CD14-positive monocyte (primary cell): ENCODE results near the gene TMEM259. TPM values are rescaled to one million over a fixed set of nuclear protein-coding genes. Genes with fewer than 3 reads are reported as not detected.

Experiments used
- DNase-seq, 3 donors: peaks; one replicate each; pipeline ENCODE4 v3.0.0-alpha.2; 2011 to 2022
- H2AFZ ChIP-seq: 2 replicates; pipeline ENCODE4 v1.6.0; 2012; ENCODE audit warnings: mild to moderate bottlenecking, low read depth, low read length, inconsistent platforms; ENCODE audit not compliant: insufficient read depth, poor library complexity, severe bottlenecking
- H3K27ac ChIP-seq, 2 donors: 1 replicate in 1 of 2; 2 replicates in 1 of 2; pipeline ENCODE4 v1.5.1; 2012 to 2013; ENCODE audit warnings: low read length in 2 of 2, control low read depth in 1 of 2, inconsistent platforms in 1 of 2, low read depth in 1 of 2, mild to moderate bottlenecking in 1 of 2
- H3K27me3 ChIP-seq, 2 donors: one replicate each; pipeline versions ENCODE4 v1.6.0 to v1.6.1; 2011 to 2013; ENCODE audit warnings: low read length in 2 of 2; ENCODE audit not compliant: control insufficient read depth in 2 of 2, insufficient read depth in 2 of 2
- H3K36me3 ChIP-seq, 2 donors: replicated peaks in 1 of 2; 1 replicate in 1 of 2; 2 replicates in 1 of 2; pipeline versions ENCODE4 v1.5.1 to v1.6.1; 2012 to 2013; ENCODE audit warnings: low read length in 2 of 2, control low read depth in 1 of 2, inconsistent platforms in 1 of 2, mild to moderate bottlenecking in 1 of 2; ENCODE audit not compliant: insufficient read depth in 2 of 2, control insufficient read depth in 1 of 2
- H3K4me1 ChIP-seq, 2 donors: 1 replicate in 1 of 2; 2 replicates in 1 of 2; pipeline versions ENCODE4 v1.5.1 to v1.6.1; 2012 to 2013; ENCODE audit warnings: low read length in 2 of 2, control low read depth in 1 of 2, inconsistent platforms in 1 of 2, mild to moderate bottlenecking in 1 of 2, moderate library complexity in 1 of 2; ENCODE audit not compliant: insufficient read depth in 2 of 2, control insufficient read depth in 1 of 2
- H3K4me2 ChIP-seq: replicated peaks from 2 replicates; pipeline ENCODE3; 2012; ENCODE audit warnings: low read length, moderate library complexity, mild to moderate bottlenecking; ENCODE audit not compliant: poor library complexity, severe bottlenecking; ENCODE audit errors: extremely low read depth
- H3K4me3 ChIP-seq, 3 experiments: fragments of 200-600 bp in 1 of 3; sonication (generic) in 1 of 3; replicated peaks in 1 of 3; 1 replicate in 2 of 3; 2 replicates in 1 of 3; pipeline ENCODE4 v1.5.1; 2011 to 2013; ENCODE audit warnings: low read length in 3 of 3, mild to moderate bottlenecking in 3 of 3, control low read depth in 2 of 3, low read depth in 2 of 3, inconsistent platforms in 1 of 3, moderate library complexity in 1 of 3
- H3K79me2 ChIP-seq: 2 replicates; pipeline ENCODE4 v1.6.0; 2012; ENCODE audit warnings: mild to moderate bottlenecking, control low read depth, inconsistent platforms, low read length, moderate library complexity; ENCODE audit not compliant: insufficient read depth
- H3K9ac ChIP-seq: 2 replicates; pipeline ENCODE4 v1.6.0; 2017; ENCODE audit warnings: low read length, mild to moderate bottlenecking; ENCODE audit not compliant: insufficient read depth, poor library complexity, severe bottlenecking
- H3K9me3 ChIP-seq, 2 donors: replicated peaks in 1 of 2; 1 replicate in 1 of 2; 2 replicates in 1 of 2; pipeline versions ENCODE4 v1.5.1 to v1.6.1; 2012 to 2013; ENCODE audit warnings: low read length in 2 of 2, control low read depth in 1 of 2; ENCODE audit not compliant: control insufficient read depth in 1 of 2, insufficient read depth in 1 of 2
- H4K20me1 ChIP-seq: 2 replicates; pipeline ENCODE4 v1.6.0; 2012; ENCODE audit warnings: mild to moderate bottlenecking, low read length, control low read depth, moderate library complexity; ENCODE audit not compliant: insufficient read depth
- H3K27ac Mint-ChIP-seq, 7 donors: one replicate each; pipeline ENCODE4 v1.8.0; 2020; ENCODE audit warnings: mild to moderate bottlenecking in 7 of 7, mixed read lengths in 7 of 7, moderate library complexity in 6 of 7, inconsistent platforms in 2 of 7
- H3K27me3 Mint-ChIP-seq, 3 donors: one replicate each; pipeline ENCODE4 v1.8.0; 2021 to 2022; ENCODE audit warnings: low read depth in 3 of 3, mild to moderate bottlenecking in 3 of 3, mixed read lengths in 3 of 3, moderate library complexity in 3 of 3, inconsistent platforms in 1 of 3
- H3K36me3 Mint-ChIP-seq, 2 donors: one replicate each; pipeline ENCODE4 v1.8.0; 2020; ENCODE audit warnings: mixed read lengths in 2 of 2, inconsistent platforms in 1 of 2, mild to moderate bottlenecking in 1 of 2
- H3K4me1 Mint-ChIP-seq: one replicate; pipeline ENCODE4 v1.8.0; 2020; ENCODE audit warnings: mild to moderate bottlenecking, mixed read lengths
- H3K4me3 Mint-ChIP-seq, 2 donors: one replicate each; pipeline ENCODE4 v1.8.0; 2020; ENCODE audit warnings: mild to moderate bottlenecking in 2 of 2, mixed read lengths in 2 of 2, moderate library complexity in 1 of 2
- H3K9me3 Mint-ChIP-seq, 7 donors: one replicate each; pipeline ENCODE4 v1.8.0; 2020 to 2022; ENCODE audit warnings: mixed read lengths in 7 of 7, mild to moderate bottlenecking in 6 of 7, moderate library complexity in 6 of 7, inconsistent platforms in 2 of 7
- CTCF ChIP-seq: fragments of 200-600 bp; IDR thresholded peaks from one replicate; pipeline ENCODE4 v1.8.0; 2022; ENCODE audit warnings: antibody characterized with exemption, mild to moderate bottlenecking
- WGBS: methylation state at CpG from one replicate; pipeline ENCODE4 v1.1.5; 2013; ENCODE audit warnings: missing lambda C conversion rate; ENCODE audit not compliant: insufficient coverage; 5-methylcytosine and 5-hydroxymethylcytosine counted together
- intact Hi-C, 2 donors: fragments of 100-400 bp; cut with micrococcal nuclease; formaldehyde crosslinking; loops; one replicate each; pipeline versions ENCODE4 v1.15.0 to v1.15.1; 2023
- polyA plus RNA-seq, 3 donors: library from polyadenylated mRNA; depleted of rRNA in 1 of 3; unstranded in 2 of 3; stranded (reverse) in 1 of 3; fragments of 300-500 nt in 2 of 3; fragments of >200 nt in 1 of 3; fragmentation: Illumina TruSeq in 2 of 3; gene quantifications; 1 replicate in 2 of 3; 2 replicates in 1 of 3; pipeline ENCODE4 v1.2.3, GENCODE V29; 2012 to 2021

TMEM259 gene
- polyA plus RNA-seq, 3 donors = 37.4 to 417 (median 45.0) TPM

- Histone ChIP-seq H3K4me2 (peak overlapping the region; percentile 87), H4K20me1 (peaks cover 37% of the 10 kb centered on the region), H3K79me2 (peaks cover 32% of the 10 kb centered on the region), H3K9ac (no peak overlapping the region), H2AFZ (no peak overlapping the region), H3K27me3 (no peaks in the 10 kb centered on the region), H3K36me3 (peaks cover 34 to 42% of the 10 kb centered on the region in 2 donors), H3K4me3 (no peak overlapping the region), H3K4me1 (peaks cover 46 to 58% of the 10 kb centered on the region in 2 donors), H3K27ac (no peak overlapping the region), H3K9me3 (no peaks in the 10 kb centered on the region)
- Mint-ChIP-seq H3K27me3 (peaks cover 0 to 1% (median 1%) of the 10 kb centered on the region in 3 donors), H3K36me3 (peaks cover 28 to 40% of the 10 kb centered on the region in 2 donors), H3K4me3 (no peak overlapping the region), H3K27ac (no peak overlapping the region), H3K4me1 (peaks cover 43% of the 10 kb centered on the region), H3K9me3 (peaks cover 0 to 4% (median 0%) of the 10 kb centered on the region in 7 donors)
- WGBS = 92% methylated on average over 43 of the region's 43 CpGs
- intact Hi-C loops = loop anchor here in 1 of 2 donors (2.0 to 5.0 kb wide), 2 partner anchors 21 to 35 kb away; partner anchors contain the start of genes RNU6-2 and TMEM259
- no peak for TF ChIP-seq CTCF
- DNase-seq = no peak
These were observed 21.1 kb upstream of the TMEM259 start for GRCh38 chr19:1041835-1042685.

GRCh38 chr19:1041272-1041834 is 20.4 kb upstream of the TMEM259 start:
- peaks cover 0 to 4% (median 0%) of the 10 kb centered on the region in 7 donors for H3K9me3 Mint-ChIP-seq
- Histone ChIP-seq H3K27ac (peak overlapping the region in 1 of 2 donors; percentile 79), H3K4me1 (peaks cover 49 to 55% of the 10 kb centered on the region in 2 donors), H3K79me2 (peaks cover 34% of the 10 kb centered on the region), H3K9me3 (no peaks in the 10 kb centered on the region), H3K4me2 (peak overlapping the region; percentile 87), H4K20me1 (peaks cover 33% of the 10 kb centered on the region), H3K9ac (peak overlapping the region; percentile 29), H3K27me3 (no peaks in the 10 kb centered on the region), H3K36me3 (peaks cover 31 to 37% of the 10 kb centered on the region in 2 donors), H2AFZ (peak overlapping the region; percentile 55), H3K4me3 (peak overlapping the region; percentile 51 to 92 (median 73))
- intact Hi-C loops = loop anchor here in 1 of 2 donors (2.0 to 5.0 kb wide), 2 partner anchors 21 to 36 kb away; partner anchors contain the start of genes RNU6-2 and TMEM259
- peaks cover 49% of the 10 kb centered on the region for H3K4me1 Mint-ChIP-seq
- WGBS = 54% methylated on average over 23 of the region's 26 CpGs
- H3K27ac Mint-ChIP-seq = peak overlapping the region in 5 of 7 donors; percentile 10 to 97 (median 84)
- DNase-seq = no peak
- peak overlapping the region; percentile 89 to 98 for H3K4me3 Mint-ChIP-seq
- peaks cover 29 to 46% of the 10 kb centered on the region in 2 donors for H3K36me3 Mint-ChIP-seq
- no peak for TF ChIP-seq CTCF
- peaks cover 0 to 1% (median 1%) of the 10 kb centered on the region in 3 donors for H3K27me3 Mint-ChIP-seq
